Measurements from ENCODE around the gene PLCB1.
"Not testable (repeated sequence)": the region's sequence is repeated elsewhere in the genome, so short reads cannot be mapped to it uniquely, and the experiment has no call there.

PLCB1 gene

GRCh38 chr20:8844179-8844578 lies 712.1 kb downstream of the PLCB1 start:
- DNase-seq (ENCODE audit: low read depth), result no peak

- no peak for DNase-seq (ENCODE audit: low read depth)
These were observed 717.9 kb downstream of the PLCB1 start for GRCh38 chr20:8849990-8850389.

GRCh38 chr20:8851446-8851845 lies 719.4 kb downstream of the PLCB1 start:
- DNase-seq (ENCODE audit: low read depth), result no peak

- not testable (repeated sequence) for DNase-seq (ENCODE audit: low read depth)
These were observed 719.9 kb downstream of the PLCB1 start for GRCh38 chr20:8851919-8852318.

- DNase-seq (ENCODE audit: low read depth), result not testable (repeated sequence)
These were observed 721.1 kb downstream of the PLCB1 start for GRCh38 chr20:8853211-8853610.

- no peak for DNase-seq (ENCODE audit: low read depth)
These were observed 721.8 kb downstream of the PLCB1 start for GRCh38 chr20:8853805-8854338.

- DNase-seq (ENCODE audit: low read depth), result no peak
These were observed 722.5 kb downstream of the PLCB1 start for GRCh38 chr20:8854571-8854970.

- DNase-seq (ENCODE audit: low read depth), result no peak
These were observed 723.2 kb downstream of the PLCB1 start for GRCh38 chr20:8855315-8855714.

GRCh38 chr20:8856668-8857067 lies 724.6 kb downstream of the PLCB1 start:
- DNase-seq (ENCODE audit: low read depth), result no peak

GRCh38 chr20:8858181-8858787 lies 726.2 kb downstream of the PLCB1 start:
- DNase-seq (ENCODE audit: low read depth), result no peak

GRCh38 chr20:8860011-8860495 lies 728.0 kb downstream of the PLCB1 start:
- DNase-seq (ENCODE audit: low read depth), result no peak

- DNase-seq (ENCODE audit: low read depth), result no peak
These were observed 730.0 kb downstream of the PLCB1 start for GRCh38 chr20:8862092-8862491.

GRCh38 chr20:8865636-8866035 lies 733.6 kb downstream of the PLCB1 start:
- DNase-seq (ENCODE audit: low read depth), result no peak

- DNase-seq (ENCODE audit: low read depth), result no peak
These were observed 735.1 kb downstream of the PLCB1 start for GRCh38 chr20:8867038-8867740.

GRCh38 chr20:8870652-8871051 lies 738.6 kb downstream of the PLCB1 start:
- no peak for DNase-seq (ENCODE audit: low read depth)

- no peak for DNase-seq (ENCODE audit: low read depth)
These were observed 742.4 kb downstream of the PLCB1 start for GRCh38 chr20:8874437-8874836.

GRCh38 chr20:8875586-8875985 lies 743.5 kb downstream of the PLCB1 start:
- DNase-seq (ENCODE audit: low read depth), result no peak

- no peak for DNase-seq (ENCODE audit: low read depth)
These were observed 744.3 kb downstream of the PLCB1 start for GRCh38 chr20:8876366-8876765.

- DNase-seq (ENCODE audit: low read depth), result no peak
These were observed 745.2 kb downstream of the PLCB1 start for GRCh38 chr20:8877294-8877693.

GRCh38 chr20:8879669-8880068 lies 747.6 kb downstream of the PLCB1 start:
- DNase-seq (ENCODE audit: low read depth), result no peak

- DNase-seq (ENCODE audit: low read depth), result no peak
These were observed 748.2 kb downstream of the PLCB1 start for GRCh38 chr20:8880085-8880853.

- DNase-seq (ENCODE audit: low read depth), result no peak
These were observed 759.0 kb downstream of the PLCB1 start for GRCh38 chr20:8891039-8891438.

GRCh38 chr20:8895472-8895871 lies 763.4 kb downstream of the PLCB1 start:
- DNase-seq (ENCODE audit: low read depth), result no peak

Measured in activated T-helper 1 cell treated with Interleukin-2 at 50 U/mL for 16 hours (primary cell).